HepG2 (cell line): Measurements from ENCODE around the gene ATF6. TPM values are rescaled to one million over a fixed set of nuclear protein-coding genes. Genes with fewer than 3 reads are reported as not detected.

ENCODE experiments used
- ATAC-seq: fragments of 200-7000 bp; cut with Tn5 transposase; 3 replicates; pipeline ENCODE4 v1.9.1; 2020; ENCODE audit warnings: mild to moderate bottlenecking, moderate library complexity
- BruUV-seq: library from RNA; stranded (reverse); fragments of 400-500 nt; replicated peaks from 2 replicates; lab custom pipeline; 2021; lab: Mats Ljungman, UMichigan
- CTCF ChIA-PET: fragments of 300-600 bp; formaldehyde crosslinking; extraction: SDS; loops from one replicate; lab custom pipeline; 2021; ENCODE audit warnings: low total read pairs, inconsistent platforms, low intra/inter-chr PET ratio; lab: Yijun Ruan, JAX
- POLR2A ChIA-PET: fragments of 350-600 bp; sonication (Branson Sonifier 250); formaldehyde crosslinking; loops from one replicate; lab custom pipeline; 2020; ENCODE audit warnings: antibody characterized with exemption, inconsistent platforms; lab: Yijun Ruan, JAX
- DNase-seq: peaks from one replicate; pipeline ENCODE4 v3.0.0-alpha.2; 2015; ENCODE audit warnings: low spot score
- FAIRE-seq: peaks from 3 replicates; lab custom pipeline; 2011; peaks lifted over from hg19 to GRCh38; lab: Jason Lieb, UNC
- H2AFZ ChIP-seq: one replicate; pipeline ENCODE4 v1.6.1; 2011; ENCODE audit warnings: low read length, inconsistent platforms
- H3K27ac ChIP-seq: fragments of 300-600 bp; 3 replicates; pipeline ENCODE4 v1.8.0; 2011; ENCODE audit warnings: mixed run types, mild to moderate bottlenecking, mixed read lengths, low read length, inconsistent platforms; ENCODE audit not compliant: insufficient read depth; ENCODE audit errors: extremely low read length
- H3K27me3 ChIP-seq, 2 experiments: fragments of 200-600 bp in 1 of 2; 2 replicates in 1 of 2; 3 replicates in 1 of 2; pipeline versions ENCODE4 v1.6.0 to v1.8.0; 2011; ENCODE audit warnings: low read length in 2 of 2, mild to moderate bottlenecking in 2 of 2, moderate library complexity in 2 of 2, inconsistent platforms in 1 of 2; ENCODE audit not compliant: insufficient read depth in 2 of 2, control insufficient read depth in 1 of 2
- H3K36me3 ChIP-seq, 2 experiments: fragments of 200-600 bp in 1 of 2; replicated peaks in 1 of 2; 2 replicates in 1 of 2; 3 replicates in 1 of 2; pipeline versions ENCODE4 v1.5.1 to v1.8.0; 2011; ENCODE audit warnings: low read length in 2 of 2, inconsistent platforms in 1 of 2; ENCODE audit not compliant: insufficient read depth in 2 of 2, control insufficient read depth in 1 of 2
- H3K4me1 ChIP-seq: 2 replicates; pipeline ENCODE4 v1.5.1; 2012; ENCODE audit warnings: low read length, inconsistent platforms; ENCODE audit not compliant: insufficient read depth
- H3K4me2 ChIP-seq: 2 replicates; pipeline ENCODE4 v1.6.0; 2011; ENCODE audit warnings: low read depth, low read length, inconsistent platforms
- H3K4me3 ChIP-seq, 3 experiments: fragments of 200-600 bp in 1 of 3; sonication (generic), shearing (Covaris generic) in 1 of 3; replicated peaks in 1 of 3; 2 replicates each; pipeline ENCODE4 v1.5.1; 2011 to 2016; ENCODE audit warnings: low read length in 3 of 3, inconsistent platforms in 2 of 3, low read depth in 2 of 3, mild to moderate bottlenecking in 2 of 3, control low read depth in 1 of 3, mixed read lengths in 1 of 3; ENCODE audit not compliant: insufficient read depth in 1 of 3
- H3K79me2 ChIP-seq: one replicate; pipeline ENCODE4 v1.6.1; 2011; ENCODE audit warnings: low read length, inconsistent platforms; ENCODE audit not compliant: insufficient read depth
- H3K9ac ChIP-seq: 2 replicates; pipeline ENCODE4 v1.6.0; 2011; ENCODE audit warnings: mild to moderate bottlenecking, low read depth, low read length, inconsistent platforms; ENCODE audit not compliant: insufficient read depth
- H3K9me3 ChIP-seq: 2 replicates; pipeline ENCODE4 v1.5.1; 2012; ENCODE audit warnings: mild to moderate bottlenecking, low read length
- H4K20me1 ChIP-seq: 2 replicates; pipeline ENCODE4 v1.6.0; 2011; ENCODE audit warnings: inconsistent platforms, mild to moderate bottlenecking, low read length, moderate library complexity; ENCODE audit not compliant: insufficient read depth
- CREM ChIP-seq, 2 experiments: sonication (generic) in 1 of 2; formaldehyde crosslinking in 1 of 2; IDR thresholded peaks; 2 replicates each; pipeline versions ENCODE4 v1.4.0 to v1.6.1; 2016 to 2020; ENCODE audit warnings: antibody characterized with exemption in 1 of 2, mild to moderate bottlenecking in 1 of 2, missing genetic modification reagents in 1 of 2
- IKZF4 ChIP-seq: sonication (generic); formaldehyde crosslinking; IDR thresholded peaks from 2 replicates; pipeline ENCODE4 v1.5.1; 2020; ENCODE audit warnings: borderline replicate concordance, mild to moderate bottlenecking, low read depth, missing genetic modification reagents; ENCODE audit errors: not compliant biosample characterization
- PHB2 ChIP-seq: fragments of 450-650 bp; IDR thresholded peaks from 2 replicates; pipeline ENCODE4 v1.6.1; 2018; ENCODE audit not compliant: partially characterized antibody
- PHF21A ChIP-seq: sonication (generic); formaldehyde crosslinking; IDR thresholded peaks from 2 replicates; pipeline ENCODE4 v1.5.0; 2020; ENCODE audit warnings: mild to moderate bottlenecking, missing genetic modification reagents
- TBL1XR1 ChIP-seq: fragments of 150-350 bp; IDR thresholded peaks from 2 replicates; pipeline ENCODE4 v1.6.1; 2014; ENCODE audit warnings: borderline replicate concordance, low read length; ENCODE audit not compliant: partially characterized antibody
- ZNF431 ChIP-seq: sonication (generic); formaldehyde crosslinking; IDR thresholded peaks from 2 replicates; pipeline ENCODE4 v1.9.0; 2022; ENCODE audit warnings: missing genetic modification reagents, low read depth, mild to moderate bottlenecking, borderline replicate concordance
- ZNF724P ChIP-seq: sonication (generic); formaldehyde crosslinking; IDR thresholded peaks from 2 replicates; pipeline ENCODE4 v1.8.0; 2022; ENCODE audit warnings: missing genetic modification reagents, borderline replicate concordance
- WGBS: methylation state at CpG from one replicate; pipeline ENCODE4 v1.1.6; 2017; ENCODE audit warnings: low lambda C conversion rate; 5-methylcytosine and 5-hydroxymethylcytosine counted together
- in situ Hi-C: cut with HindIII; loops from 2 replicates; pipeline ENCODE4 v1.10.0; 2017; ENCODE audit warnings: low pct_unique_long_range_greater_than_20kb; ENCODE audit not compliant: extremely low pct_ligation_motif_present
- intact Hi-C: fragments of 100-400 bp; cut with micrococcal nuclease; formaldehyde crosslinking; loops from one replicate; pipeline ENCODE4 v1.10.0; 2022; ENCODE audit not compliant: unreplicated experiment
- polyA plus RNA-seq, 8 experiments: library from polyadenylated mRNA; depleted of rRNA in 3 of 8; stranded (reverse) in 7 of 8; unstranded in 1 of 8; fragments of >200 nt; fragmentation: Illumina TruSeq in 4 of 8; extraction: Trizol in 4 of 8; gene quantifications; 2 replicates each; pipeline versions ENCODE4 v1.2.1 to v1.2.3, GENCODE V29; 2011 to 2016; ENCODE audit warnings: low read depth in 4 of 8, missing spikeins in 1 of 8, mixed read lengths in 1 of 8; ENCODE audit not compliant: insufficient read depth in 1 of 8
- total RNA-seq, 5 experiments: library from RNA; depleted of rRNA; stranded (reverse); fragments of >200 nt; fragmentation: Illumina TruSeq; extraction: Trizol; gene quantifications; 2 replicates each; pipeline ENCODE4 v1.2.3, GENCODE V29; 2016; ENCODE audit warnings: low read depth in 1 of 5
- TF ChIP-seq, protein P1 (sequence below): IDR thresholded peaks from 2 replicates; pipeline ENCODE4 v1.6.1; 2016; ENCODE audit warnings: missing compliant biosample characterization, missing genetic modification reagents, borderline replicate concordance
- TF ChIP-seq, protein P2 (sequence below): IDR thresholded peaks from 2 replicates; pipeline ENCODE4 v1.6.1; 2016; ENCODE audit warnings: mild to moderate bottlenecking
- TF ChIP-seq, protein P3 (sequence below): fragments of 450-650 bp; IDR thresholded peaks from 2 replicates; pipeline ENCODE4 v1.6.1; 2017; ENCODE audit warnings: mild to moderate bottlenecking

Gene ATF6
- total and polyA plus RNA-seq, 2 of the 13 experiments (the other 11 are each of a cell fraction or from before 2014, with no cell fraction given) = 13.2 to 14.5 TPM

DNA sequence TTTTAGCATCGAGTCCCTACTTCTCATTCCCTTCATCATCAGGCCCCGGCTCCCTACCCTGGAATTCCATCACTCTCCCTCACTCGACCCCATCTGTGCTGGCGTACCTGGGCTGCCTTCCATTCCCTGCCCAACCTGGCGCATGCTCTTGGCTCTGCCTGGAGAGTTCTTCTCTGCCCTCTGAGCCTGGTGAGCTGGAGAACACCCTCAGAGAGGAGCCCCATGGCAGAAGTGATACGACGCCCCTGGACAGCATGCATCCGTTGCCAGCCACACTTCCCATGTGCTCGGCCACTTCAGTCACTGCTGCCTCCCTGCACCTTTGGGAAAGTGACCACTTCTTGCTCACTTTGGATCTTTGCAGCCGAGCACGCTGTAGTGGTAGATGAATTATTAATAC, 227.5 kb downstream of the ATF6 start (continued):
- TF ChIP-seq PHB2 = no peak

DNA sequence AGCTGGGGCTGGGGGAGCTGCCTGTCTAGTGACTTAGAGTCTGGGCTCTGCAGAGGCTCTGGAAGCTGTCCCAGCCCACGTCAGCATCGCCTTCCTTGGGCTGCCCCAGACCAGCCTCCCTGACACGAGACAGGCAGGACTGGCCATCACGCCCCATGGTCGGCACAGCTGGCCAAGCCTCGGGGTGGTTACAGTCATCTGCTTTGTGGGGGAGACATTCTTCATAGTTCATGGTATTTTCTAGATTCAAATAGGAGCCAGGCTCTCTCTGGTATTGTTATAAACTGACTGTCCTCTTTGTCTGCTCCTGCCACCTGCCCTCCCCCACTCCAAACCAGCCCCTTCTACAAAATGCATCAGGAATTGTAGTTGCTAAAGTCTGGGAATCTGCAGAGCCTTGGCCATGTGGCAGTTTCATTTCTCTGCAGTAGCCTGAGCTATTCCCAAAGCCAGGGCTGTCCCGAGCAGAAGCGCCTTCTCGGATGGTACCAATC, 228.1 kb downstream of the ATF6 start:
- Histone ChIP-seq H3K4me1 (no peaks in the 10 kb centered on the region), H3K79me2 (no peaks in the 10 kb centered on the region), H3K36me3 (no peaks in the 10 kb centered on the region), H3K4me2 (no peak overlapping the region), H3K9ac (no peak overlapping the region), H4K20me1 (no peaks in the 10 kb centered on the region), H2AFZ (no peak overlapping the region), H3K9me3 (no peaks in the 10 kb centered on the region), H3K27me3 (peaks cover 0 to 11% of the 10 kb centered on the region in 2 experiments; a peak in 2 of 5 replicates), H3K4me3 (no peak overlapping the region), H3K27ac (no peak overlapping the region)
- FAIRE-seq = no peak
- in situ Hi-C loops (no loop called here), intact Hi-C loops (no loop called here)
- TF ChIP-seq, protein P1, sequence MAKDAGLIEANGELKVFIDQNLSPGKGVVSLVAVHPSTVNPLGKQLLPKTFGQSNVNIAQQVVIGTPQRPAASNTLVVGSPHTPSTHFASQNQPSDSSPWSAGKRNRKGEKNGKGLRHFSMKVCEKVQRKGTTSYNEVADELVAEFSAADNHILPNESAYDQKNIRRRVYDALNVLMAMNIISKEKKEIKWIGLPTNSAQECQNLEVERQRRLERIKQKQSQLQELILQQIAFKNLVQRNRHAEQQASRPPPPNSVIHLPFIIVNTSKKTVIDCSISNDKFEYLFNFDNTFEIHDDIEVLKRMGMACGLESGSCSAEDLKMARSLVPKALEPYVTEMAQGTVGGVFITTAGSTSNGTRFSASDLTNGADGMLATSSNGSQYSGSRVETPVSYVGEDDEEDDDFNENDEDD (CRISPR knock-in tag) = no peak
- TF ChIP-seq ZNF724P (CRISPR knock-in tag) = no peak
- TF ChIP-seq, protein P2, sequence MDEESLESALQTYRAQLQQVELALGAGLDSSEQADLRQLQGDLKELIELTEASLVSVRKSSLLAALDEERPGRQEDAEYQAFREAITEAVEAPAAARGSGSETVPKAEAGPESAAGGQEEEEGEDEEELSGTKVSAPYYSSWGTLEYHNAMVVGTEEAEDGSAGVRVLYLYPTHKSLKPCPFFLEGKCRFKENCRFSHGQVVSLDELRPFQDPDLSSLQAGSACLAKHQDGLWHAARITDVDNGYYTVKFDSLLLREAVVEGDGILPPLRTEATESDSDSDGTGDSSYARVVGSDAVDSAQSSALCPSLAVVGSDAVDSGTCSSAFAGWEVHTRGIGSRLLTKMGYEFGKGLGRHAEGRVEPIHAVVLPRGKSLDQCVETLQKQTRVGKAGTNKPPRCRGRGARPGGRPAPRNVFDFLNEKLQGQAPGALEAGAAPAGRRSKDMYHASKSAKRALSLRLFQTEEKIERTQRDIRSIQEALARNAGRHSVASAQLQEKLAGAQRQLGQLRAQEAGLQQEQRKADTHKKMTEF (CRISPR knock-in tag) = no peak
- TF ChIP-seq CREM (IDR thresholded peaks at IDR 0.05) = no peak
- TF ChIP-seq CREM (CRISPR knock-in tag; IDR thresholded peaks at IDR 0.05) = no peak
- no peak for TF ChIP-seq ZNF431 (CRISPR knock-in tag)
- no peak for TF ChIP-seq TBL1XR1
- TF ChIP-seq, protein P3, sequence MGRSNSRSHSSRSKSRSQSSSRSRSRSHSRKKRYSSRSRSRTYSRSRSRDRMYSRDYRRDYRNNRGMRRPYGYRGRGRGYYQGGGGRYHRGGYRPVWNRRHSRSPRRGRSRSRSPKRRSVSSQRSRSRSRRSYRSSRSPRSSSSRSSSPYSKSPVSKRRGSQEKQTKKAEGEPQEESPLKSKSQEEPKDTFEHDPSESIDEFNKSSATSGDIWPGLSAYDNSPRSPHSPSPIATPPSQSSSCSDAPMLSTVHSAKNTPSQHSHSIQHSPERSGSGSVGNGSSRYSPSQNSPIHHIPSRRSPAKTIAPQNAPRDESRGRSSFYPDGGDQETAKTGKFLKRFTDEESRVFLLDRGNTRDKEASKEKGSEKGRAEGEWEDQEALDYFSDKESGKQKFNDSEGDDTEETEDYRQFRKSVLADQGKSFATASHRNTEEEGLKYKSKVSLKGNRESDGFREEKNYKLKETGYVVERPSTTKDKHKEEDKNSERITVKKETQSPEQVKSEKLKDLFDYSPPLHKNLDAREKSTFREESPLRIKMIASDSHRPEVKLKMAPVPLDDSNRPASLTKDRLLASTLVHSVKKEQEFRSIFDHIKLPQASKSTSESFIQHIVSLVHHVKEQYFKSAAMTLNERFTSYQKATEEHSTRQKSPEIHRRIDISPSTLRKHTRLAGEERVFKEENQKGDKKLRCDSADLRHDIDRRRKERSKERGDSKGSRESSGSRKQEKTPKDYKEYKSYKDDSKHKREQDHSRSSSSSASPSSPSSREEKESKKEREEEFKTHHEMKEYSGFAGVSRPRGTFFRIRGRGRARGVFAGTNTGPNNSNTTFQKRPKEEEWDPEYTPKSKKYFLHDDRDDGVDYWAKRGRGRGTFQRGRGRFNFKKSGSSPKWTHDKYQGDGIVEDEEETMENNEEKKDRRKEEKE = no peak
- no peak for TF ChIP-seq IKZF4
- TF ChIP-seq PHF21A = no peak
- 47% methylated on average over 4 of the region's 9 CpGs for WGBS
- no peak for ATAC-seq
- no TSS peak for BruUV-seq
- CTCF ChIA-PET = no interaction called here
- POLR2A ChIA-PET = no interaction called here
- no peak for DNase-seq
